Ishikawa (cell line): ENCODE data around the gene SLC27A1.

ENCODE experiments used
- CEBPB ChIP-seq: IDR thresholded peaks from 2 replicates; pipeline ENCODE4 v1.6.1; 2012
- EGR1 ChIP-seq: IDR thresholded peaks from 2 replicates; pipeline ENCODE4 v1.6.1; 2012
- EP300 ChIP-seq: IDR thresholded peaks from 2 replicates; pipeline ENCODE4 v1.6.1; 2012; ENCODE audit warnings: borderline replicate concordance
- FOXM1 ChIP-seq: IDR thresholded peaks from 2 replicates; pipeline ENCODE4 v1.6.1; 2012; ENCODE audit warnings: low read depth, borderline replicate concordance
- RAD21 ChIP-seq: IDR thresholded peaks from 2 replicates; pipeline ENCODE4 v1.6.1; 2012; ENCODE audit warnings: low read depth
- TAF1 ChIP-seq: IDR thresholded peaks from 2 replicates; pipeline ENCODE4 v1.6.1; 2012; ENCODE audit warnings: low read depth, mild to moderate bottlenecking
- YY1 ChIP-seq: IDR thresholded peaks from 2 replicates; pipeline ENCODE4 v1.6.1; 2012; ENCODE audit warnings: low read depth
- TF ChIP-seq, protein P1 (sequence below): IDR thresholded peaks from 2 replicates; pipeline ENCODE4 v1.6.1; 2012
- TF ChIP-seq, protein P2 (sequence below): IDR thresholded peaks from 2 replicates; pipeline ENCODE4 v1.6.1; 2012
- TF ChIP-seq, protein P3 (sequence below): IDR thresholded peaks from 2 replicates; pipeline ENCODE4 v1.6.1; 2012; ENCODE audit warnings: low read depth, mild to moderate bottlenecking

DNA sequence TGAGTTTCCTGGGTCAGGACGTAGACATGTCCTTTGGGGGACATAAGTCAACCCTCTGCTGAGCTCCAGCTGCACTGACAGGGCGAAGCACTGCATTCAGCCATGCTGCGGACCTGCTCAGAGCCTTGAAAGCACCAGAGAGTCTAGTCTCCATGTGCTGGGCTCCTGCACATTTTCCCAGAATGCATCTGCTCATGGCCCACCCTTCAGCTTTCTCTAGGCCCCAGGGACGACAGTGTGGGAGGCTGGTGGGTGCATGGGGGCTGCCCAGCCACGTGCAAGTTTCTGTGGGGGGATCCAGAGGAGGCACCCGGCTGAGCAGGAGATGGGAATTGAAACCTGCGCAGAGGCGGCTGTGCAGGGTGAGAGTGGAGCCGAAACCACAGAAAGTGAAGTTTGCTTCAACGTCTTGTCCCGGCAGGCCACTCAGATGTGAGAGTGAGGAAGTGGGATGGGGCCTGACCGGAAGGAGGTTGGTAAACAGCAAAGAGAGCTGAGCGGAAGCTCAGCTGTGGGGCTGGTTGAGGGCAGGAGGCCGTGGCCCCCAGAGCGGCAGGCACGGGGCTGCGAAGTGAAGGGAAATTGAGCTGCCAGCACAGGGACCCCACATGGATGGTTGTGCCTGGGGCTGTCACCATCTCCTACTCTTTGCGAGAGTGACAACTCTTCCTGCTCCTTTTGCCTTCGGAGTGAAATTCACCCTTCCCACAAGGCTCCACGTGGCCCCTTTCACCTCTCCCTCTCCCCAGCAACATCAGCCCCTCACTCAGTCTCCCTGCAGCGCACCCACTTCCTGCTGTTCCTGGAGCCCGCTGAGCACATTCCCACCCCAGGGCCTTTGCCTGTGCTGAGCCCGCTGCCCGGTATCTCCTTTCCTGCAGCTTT lies 52.9 kb downstream of the SLC27A1 start:
- TF ChIP-seq, protein P1, sequence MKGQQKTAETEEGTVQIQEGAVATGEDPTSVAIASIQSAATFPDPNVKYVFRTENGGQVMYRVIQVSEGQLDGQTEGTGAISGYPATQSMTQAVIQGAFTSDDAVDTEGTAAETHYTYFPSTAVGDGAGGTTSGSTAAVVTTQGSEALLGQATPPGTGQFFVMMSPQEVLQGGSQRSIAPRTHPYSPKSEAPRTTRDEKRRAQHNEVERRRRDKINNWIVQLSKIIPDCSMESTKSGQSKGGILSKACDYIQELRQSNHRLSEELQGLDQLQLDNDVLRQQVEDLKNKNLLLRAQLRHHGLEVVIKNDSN = no peak
- TF ChIP-seq RAD21 (no peak), EGR1 (no peak), FOXM1 (no peak), YY1 (no peak), EP300 (no peak), TAF1 (no peak), CEBPB (no peak)
- TF ChIP-seq, protein P2, sequence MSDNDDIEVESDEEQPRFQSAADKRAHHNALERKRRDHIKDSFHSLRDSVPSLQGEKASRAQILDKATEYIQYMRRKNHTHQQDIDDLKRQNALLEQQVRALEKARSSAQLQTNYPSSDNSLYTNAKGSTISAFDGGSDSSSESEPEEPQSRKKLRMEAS = no peak
- TF ChIP-seq, protein P3, sequence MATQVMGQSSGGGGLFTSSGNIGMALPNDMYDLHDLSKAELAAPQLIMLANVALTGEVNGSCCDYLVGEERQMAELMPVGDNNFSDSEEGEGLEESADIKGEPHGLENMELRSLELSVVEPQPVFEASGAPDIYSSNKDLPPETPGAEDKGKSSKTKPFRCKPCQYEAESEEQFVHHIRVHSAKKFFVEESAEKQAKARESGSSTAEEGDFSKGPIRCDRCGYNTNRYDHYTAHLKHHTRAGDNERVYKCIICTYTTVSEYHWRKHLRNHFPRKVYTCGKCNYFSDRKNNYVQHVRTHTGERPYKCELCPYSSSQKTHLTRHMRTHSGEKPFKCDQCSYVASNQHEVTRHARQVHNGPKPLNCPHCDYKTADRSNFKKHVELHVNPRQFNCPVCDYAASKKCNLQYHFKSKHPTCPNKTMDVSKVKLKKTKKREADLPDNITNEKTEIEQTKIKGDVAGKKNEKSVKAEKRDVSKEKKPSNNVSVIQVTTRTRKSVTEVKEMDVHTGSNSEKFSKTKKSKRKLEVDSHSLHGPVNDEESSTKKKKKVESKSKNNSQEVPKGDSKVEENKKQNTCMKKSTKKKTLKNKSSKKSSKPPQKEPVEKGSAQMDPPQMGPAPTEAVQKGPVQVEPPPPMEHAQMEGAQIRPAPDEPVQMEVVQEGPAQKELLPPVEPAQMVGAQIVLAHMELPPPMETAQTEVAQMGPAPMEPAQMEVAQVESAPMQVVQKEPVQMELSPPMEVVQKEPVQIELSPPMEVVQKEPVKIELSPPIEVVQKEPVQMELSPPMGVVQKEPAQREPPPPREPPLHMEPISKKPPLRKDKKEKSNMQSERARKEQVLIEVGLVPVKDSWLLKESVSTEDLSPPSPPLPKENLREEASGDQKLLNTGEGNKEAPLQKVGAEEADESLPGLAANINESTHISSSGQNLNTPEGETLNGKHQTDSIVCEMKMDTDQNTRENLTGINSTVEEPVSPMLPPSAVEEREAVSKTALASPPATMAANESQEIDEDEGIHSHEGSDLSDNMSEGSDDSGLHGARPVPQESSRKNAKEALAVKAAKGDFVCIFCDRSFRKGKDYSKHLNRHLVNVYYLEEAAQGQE = no peak
